ENCODE measurements around the gene SBF2. TPM values are rescaled to one million over a fixed set of nuclear protein-coding genes. Genes with fewer than 3 reads are reported as not detected.

Gene SBF2
- total RNA-seq, 3 donors from 2014 or later (not counting 1 experiment from before 2014, with no cell fraction given), result 25.2 to 26.9 (median 26.3) TPM

DNA sequence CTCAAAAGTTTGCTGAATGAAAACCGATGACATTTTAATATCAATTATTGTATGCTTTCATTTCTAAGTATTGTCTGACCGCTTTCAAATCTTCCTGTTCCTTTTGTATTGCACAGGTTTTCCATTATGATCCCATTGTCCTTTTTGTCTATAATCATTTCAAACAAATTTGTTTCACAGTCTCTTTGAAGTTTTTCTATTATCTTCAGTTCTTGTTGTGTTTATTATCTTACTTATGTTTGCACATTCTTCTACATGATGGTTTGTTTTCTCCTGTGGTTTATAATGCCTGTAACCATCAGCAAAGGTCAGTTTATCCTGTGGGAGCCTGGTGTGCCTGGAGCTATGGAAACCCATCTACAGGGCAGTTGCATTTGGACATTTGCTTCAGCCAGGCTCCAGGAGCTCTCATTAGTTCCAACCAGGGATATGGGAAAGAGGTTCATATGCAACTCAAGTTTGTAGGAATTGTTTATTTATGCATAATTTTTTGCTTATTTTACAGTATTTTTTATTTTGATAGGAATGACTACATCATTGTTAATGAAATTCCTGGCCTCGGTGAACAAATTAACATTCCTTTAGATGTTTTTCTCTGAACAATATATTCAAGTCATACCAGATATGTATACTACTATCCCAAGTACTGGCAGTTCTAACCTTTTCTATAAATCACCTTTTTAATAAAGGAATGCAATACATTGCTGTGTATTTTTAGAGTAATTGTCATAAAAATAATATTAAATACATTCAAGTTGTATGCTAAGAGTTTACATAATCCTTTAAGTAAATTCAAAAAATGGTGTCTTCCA, 179.2 kb downstream of the SBF2 start:
- Mint-ChIP-seq H3K4me3 (no peak overlapping the region), H3K27me3 (ENCODE audit: low read depth in 2 of 2) (no peaks in the 10 kb centered on the region), H3K4me1 (peaks cover 0 to 5% of the 10 kb centered on the region in 2 donors), H3K9me3 (no peaks in the 10 kb centered on the region), H3K36me3 (no peaks in the 10 kb centered on the region), H3K27ac (no peak overlapping the region)
- Histone ChIP-seq H3K4me1 (ENCODE audit: control insufficient read depth, insufficient read depth, low read length) (no peaks in the 10 kb centered on the region), H3K36me3 (ENCODE audit: control insufficient read depth, insufficient read depth, low read length) (no peaks in the 10 kb centered on the region), H3K9me3 (ENCODE audit: control insufficient read depth, insufficient read depth, low read length) (no peaks in the 10 kb centered on the region), H3K27me3 (ENCODE audit: control insufficient read depth, insufficient read depth, low read length) (no peaks in the 10 kb centered on the region), H3K4me3 (ENCODE audit: low read length) (no peak overlapping the region), H3K27ac (ENCODE audit: low read length) (no peak overlapping the region)
- ATAC-seq (no peak), DNase-seq (no peak)
- intact Hi-C loops (cut with micrococcal nuclease), result no loop called here
- 88% methylated on average over 2 of the region's 3 CpGs for WGBS (ENCODE audit: insufficient coverage)
- TF ChIP-seq, protein P1, sequence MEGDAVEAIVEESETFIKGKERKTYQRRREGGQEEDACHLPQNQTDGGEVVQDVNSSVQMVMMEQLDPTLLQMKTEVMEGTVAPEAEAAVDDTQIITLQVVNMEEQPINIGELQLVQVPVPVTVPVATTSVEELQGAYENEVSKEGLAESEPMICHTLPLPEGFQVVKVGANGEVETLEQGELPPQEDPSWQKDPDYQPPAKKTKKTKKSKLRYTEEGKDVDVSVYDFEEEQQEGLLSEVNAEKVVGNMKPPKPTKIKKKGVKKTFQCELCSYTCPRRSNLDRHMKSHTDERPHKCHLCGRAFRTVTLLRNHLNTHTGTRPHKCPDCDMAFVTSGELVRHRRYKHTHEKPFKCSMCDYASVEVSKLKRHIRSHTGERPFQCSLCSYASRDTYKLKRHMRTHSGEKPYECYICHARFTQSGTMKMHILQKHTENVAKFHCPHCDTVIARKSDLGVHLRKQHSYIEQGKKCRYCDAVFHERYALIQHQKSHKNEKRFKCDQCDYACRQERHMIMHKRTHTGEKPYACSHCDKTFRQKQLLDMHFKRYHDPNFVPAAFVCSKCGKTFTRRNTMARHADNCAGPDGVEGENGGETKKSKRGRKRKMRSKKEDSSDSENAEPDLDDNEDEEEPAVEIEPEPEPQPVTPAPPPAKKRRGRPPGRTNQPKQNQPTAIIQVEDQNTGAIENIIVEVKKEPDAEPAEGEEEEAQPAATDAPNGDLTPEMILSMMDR (IDR thresholded peaks at IDR 0.05), result no peak

DNA sequence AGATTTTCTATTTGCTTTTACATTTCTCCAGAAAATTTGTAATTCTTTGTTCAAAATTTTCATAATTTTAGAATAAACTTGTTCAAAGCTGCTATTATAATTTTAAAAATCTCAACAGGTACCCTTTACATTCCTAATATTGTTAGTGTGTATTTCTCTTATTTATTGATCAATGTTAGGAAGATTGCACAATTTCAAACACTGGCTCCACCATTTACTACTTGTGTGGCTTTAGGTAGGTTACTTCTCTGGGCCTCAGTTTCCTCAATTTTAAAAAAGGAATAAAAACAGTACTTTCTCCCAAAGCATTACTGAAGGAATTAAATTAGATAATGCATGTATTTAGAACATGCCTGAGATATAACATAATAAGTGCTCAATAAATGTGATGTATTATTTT, 180.2 kb downstream of the SBF2 start:
- no peak overlapping the region for H3K27ac Mint-ChIP-seq
- no peaks in the 10 kb centered on the region for H3K36me3 Mint-ChIP-seq
- intact Hi-C loops (cut with micrococcal nuclease), result no loop called here
- DNase-seq, result no peak
- H3K4me1 Mint-ChIP-seq, result peaks cover 0 to 5% of the 10 kb centered on the region in 2 donors
- Histone ChIP-seq H3K27me3 (ENCODE audit: control insufficient read depth, insufficient read depth, low read length) (no peaks in the 10 kb centered on the region), H3K4me1 (ENCODE audit: control insufficient read depth, insufficient read depth, low read length) (no peaks in the 10 kb centered on the region), H3K9me3 (ENCODE audit: control insufficient read depth, insufficient read depth, low read length) (no peaks in the 10 kb centered on the region), H3K36me3 (ENCODE audit: control insufficient read depth, insufficient read depth, low read length) (no peaks in the 10 kb centered on the region), H3K27ac (ENCODE audit: low read length) (no peak overlapping the region), H3K4me3 (ENCODE audit: low read length) (no peak overlapping the region)
- H3K9me3 Mint-ChIP-seq, result no peaks in the 10 kb centered on the region
- H3K4me3 Mint-ChIP-seq, result no peak overlapping the region
- ATAC-seq, result no peak
- no peaks in the 10 kb centered on the region for H3K27me3 Mint-ChIP-seq (ENCODE audit: low read depth in 2 of 2)
- TF ChIP-seq, protein P1 (IDR thresholded peaks at IDR 0.05), result no peak

DNA sequence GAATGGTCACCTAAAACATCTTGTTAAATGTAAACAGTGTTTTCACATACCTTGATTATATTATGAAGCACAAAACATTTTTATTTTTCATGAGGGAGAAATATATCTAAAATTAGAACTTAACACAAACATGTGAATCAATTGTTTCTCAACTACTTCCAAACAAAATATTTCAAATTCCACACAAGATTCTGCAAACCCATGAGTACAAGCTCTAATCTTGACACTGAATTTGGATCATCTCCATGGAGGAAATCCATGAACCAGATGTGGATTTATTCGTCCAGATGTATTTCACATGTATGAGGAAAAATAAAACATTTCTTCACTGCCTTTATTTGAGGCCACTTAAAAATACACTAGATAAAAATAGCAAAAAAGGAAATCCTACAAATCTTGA, 184.2 kb downstream of the SBF2 start:
- H3K27me3 Mint-ChIP-seq (ENCODE audit: low read depth in 2 of 2), result no peaks in the 10 kb centered on the region

More for the DNA sequence above, 184.2 kb downstream of the SBF2 start:
- intact Hi-C loops (cut with micrococcal nuclease), result no loop called here
- Histone ChIP-seq H3K4me3 (ENCODE audit: low read length) (no peak overlapping the region), H3K36me3 (ENCODE audit: control insufficient read depth, insufficient read depth, low read length) (no peaks in the 10 kb centered on the region), H3K4me1 (ENCODE audit: control insufficient read depth, insufficient read depth, low read length) (no peaks in the 10 kb centered on the region), H3K27me3 (ENCODE audit: control insufficient read depth, insufficient read depth, low read length) (no peaks in the 10 kb centered on the region), H3K9me3 (ENCODE audit: control insufficient read depth, insufficient read depth, low read length) (no peaks in the 10 kb centered on the region), H3K27ac (ENCODE audit: low read length) (no peak overlapping the region)
- no peaks in the 10 kb centered on the region for H3K4me1 Mint-ChIP-seq
- DNase-seq (no peak), ATAC-seq (no peak)
- H3K36me3 Mint-ChIP-seq, result no peaks in the 10 kb centered on the region
- WGBS (ENCODE audit: insufficient coverage), result no CpG with 5 or more reads among the region's 1 CpG
- no peak overlapping the region for H3K27ac Mint-ChIP-seq
- no peaks in the 10 kb centered on the region for H3K9me3 Mint-ChIP-seq
- TF ChIP-seq, protein P1 (IDR thresholded peaks at IDR 0.05), result no peak
- no peak overlapping the region for H3K4me3 Mint-ChIP-seq

Measured in natural killer cell (primary cell).